Measurements from ENCODE around the gene NTM.
"Not testable (repeated sequence)": the region's sequence is repeated elsewhere in the genome, so short reads cannot be mapped to it uniquely, and the experiment has no call there.

Gene NTM

GRCh38 chr11:132310390-132311375 lies 940.3 kb downstream of the NTM start:
- no peak for DNase-seq

- no peak for DNase-seq
Observed at GRCh38 chr11:132311703-132312102, 941.3 kb downstream of the NTM start.

GRCh38 chr11:132312161-132312560 lies 941.7 kb downstream of the NTM start:
- no peak for DNase-seq

- no peak for DNase-seq
Observed at GRCh38 chr11:132312701-132313111, 942.3 kb downstream of the NTM start.

- DNase-seq, result no peak
Observed at GRCh38 chr11:132314911-132315455, 944.6 kb downstream of the NTM start.

GRCh38 chr11:132315696-132316095 lies 945.3 kb downstream of the NTM start:
- DNase-seq, result no peak

GRCh38 chr11:132318421-132319157 lies 948.2 kb downstream of the NTM start:
- DNase-seq, result no peak

- not testable (repeated sequence) for DNase-seq
Observed at GRCh38 chr11:132319419-132319818, 949.0 kb downstream of the NTM start.

- no peak for DNase-seq
Observed at GRCh38 chr11:132330515-132330914, 960.1 kb downstream of the NTM start.

- DNase-seq, result no peak
Observed at GRCh38 chr11:132332521-132332920, 962.1 kb downstream of the NTM start.

- DNase-seq, result no peak
Observed at GRCh38 chr11:132334769-132335280, 964.4 kb downstream of the NTM start.

- DNase-seq, result no peak
Observed at GRCh38 chr11:132335311-132335710, 964.9 kb downstream of the NTM start.

- no peak for DNase-seq
Observed at GRCh38 chr11:132336781-132337535, 966.5 kb downstream of the NTM start.

GRCh38 chr11:132337819-132338416 lies 967.5 kb downstream of the NTM start:
- no peak for DNase-seq

- no peak for DNase-seq
Observed at GRCh38 chr11:132342408-132342807, 972.0 kb downstream of the NTM start.

- no peak for DNase-seq
Observed at GRCh38 chr11:132343445-132344175, 973.2 kb downstream of the NTM start.

GRCh38 chr11:132346558-132347148 lies 976.2 kb downstream of the NTM start:
- DNase-seq, result no peak

- DNase-seq, result no peak
Observed at GRCh38 chr11:132347156-132348090, 977.0 kb downstream of the NTM start.

- no peak for DNase-seq
Observed at GRCh38 chr11:132349811-132350733, 979.7 kb downstream of the NTM start.
